Retinal pigment epithelial cell (primary cell): ENCODE data around the gene F7.

Source experiments
- DNase-seq: peaks from one replicate; pipeline ENCODE4 v3.0.0-alpha.2; 2010; ENCODE audit warnings: low read depth
- H3K4me3 ChIP-seq: 2 replicates; pipeline ENCODE4 v1.5.1; 2011; ENCODE audit warnings: mild to moderate bottlenecking, low read length, control low read depth, moderate library complexity
- CTCF ChIP-seq: conservative IDR thresholded peaks from 2 replicates; pipeline ENCODE4 v1.5.1; 2011; ENCODE audit warnings: low read depth, low read length, control low read depth, inconsistent platforms

Gene F7

GRCh38 chr13:113138792-113139551 lies 33.4 kb downstream of the F7 start:
- no peak for TF ChIP-seq CTCF
- no peak overlapping the region for H3K4me3 ChIP-seq
- no peak for DNase-seq

- no peak for TF ChIP-seq CTCF
- DNase-seq, result no peak
- H3K4me3 ChIP-seq, result no peak overlapping the region
Measured at GRCh38 chr13:113139577-113139976, 34.0 kb downstream of the F7 start.

GRCh38 chr13:113140677-113141600 lies 35.3 kb downstream of the F7 start:
- no peak for DNase-seq
- TF ChIP-seq CTCF, result no peak
- H3K4me3 ChIP-seq, result no peak overlapping the region

- H3K4me3 ChIP-seq, result no peak overlapping the region
- DNase-seq, result no peak
- no peak for TF ChIP-seq CTCF
Measured at GRCh38 chr13:113141601-113141970, 36.0 kb downstream of the F7 start.

- no peak overlapping the region for H3K4me3 ChIP-seq
- TF ChIP-seq CTCF, result no peak
- DNase-seq, result no peak
Measured at GRCh38 chr13:113142876-113143275, 37.3 kb downstream of the F7 start.

GRCh38 chr13:113143466-113144254 lies 38.1 kb downstream of the F7 start:
- TF ChIP-seq CTCF, result no peak
- DNase-seq, result no peak
- no peak overlapping the region for H3K4me3 ChIP-seq
